Progenitor cell of endocrine pancreas (in vitro differentiated cells): ENCODE results near the gene UBE2E1. TPM values are rescaled to one million over a fixed set of nuclear protein-coding genes. Genes with fewer than 3 reads are reported as not detected.

Experiments
- DNase-seq: peaks from one replicate; pipeline ENCODE4 v3.0.0; 2021; ENCODE audit warnings: low spot score; ENCODE audit not compliant: unreplicated experiment
- H3K27ac Mint-ChIP-seq: 2 replicates; pipeline ENCODE4 v1.8.0; 2021; ENCODE audit warnings: mild to moderate bottlenecking, moderate library complexity, mixed read lengths
- H3K27me3 Mint-ChIP-seq: 2 replicates; pipeline ENCODE4 v1.8.0; 2021; ENCODE audit warnings: mixed read lengths
- H3K36me3 Mint-ChIP-seq: 2 replicates; pipeline ENCODE4 v1.8.0; 2022; ENCODE audit warnings: mixed read lengths; ENCODE audit not compliant: insufficient read depth
- H3K4me1 Mint-ChIP-seq: 2 replicates; pipeline ENCODE4 v1.8.0; 2021; ENCODE audit warnings: low read depth, mixed read lengths
- H3K4me3 Mint-ChIP-seq: 2 replicates; pipeline ENCODE4 v1.8.0; 2021; ENCODE audit warnings: low read depth, mild to moderate bottlenecking, moderate library complexity, mixed read lengths
- H3K9me3 Mint-ChIP-seq: 2 replicates; pipeline ENCODE4 v1.8.0; 2021; ENCODE audit warnings: low read depth, mixed read lengths
- CTCF ChIP-seq: fragments of 200-600 bp; sonication (generic); IDR thresholded peaks from one replicate; pipeline ENCODE4 v1.5.0; 2021; ENCODE audit warnings: antibody characterized with exemption, mild to moderate bottlenecking; ENCODE audit not compliant: unreplicated experiment
- long read RNA-seq: library from polyadenylated mRNA; unstranded; transcript quantifications from one replicate; pipeline ENCODE4 v2.0.0, GENCODE V29; 2020
- total RNA-seq: library from RNA; stranded (reverse); gene quantifications from 2 replicates; pipeline ENCODE4 v1.2.1, GENCODE V29; 2021

Gene UBE2E1
- 129 and 134 TPM in 2 replicates for total RNA-seq
- long read RNA-seq, partial matches to known transcripts, result 3 of 13 reads
- long read RNA-seq, other reads (novel, unspliced or antisense), result 6 of 13 reads

- TF ChIP-seq CTCF, result no peak
- Mint-ChIP-seq H3K27ac (peak within 1 kb of the TSS; percentile 98), H3K4me1 (peaks cover 38% of the 10 kb centered on the region), H3K9me3 (no peaks in the 10 kb centered on the region), H3K4me3 (peak within 1 kb of the TSS; percentile 96), H3K27me3 (no peaks in the 10 kb centered on the region), H3K36me3 (peaks cover 2% of the 10 kb centered on the region)
- peak; percentile 30 for DNase-seq
Measured at GRCh38 chr3:23805633-23806533, at the start of gene UBE2E1. Gene UBE2E1, plus strand, starts transcription at chr3:23805955. Its CDS starts 1,315 bp downstream, at chr3:23807270.

- Mint-ChIP-seq H3K4me3 (no peak overlapping the region), H3K27ac (no peak overlapping the region), H3K4me1 (peaks cover 3% of the 10 kb centered on the region), H3K36me3 (no peaks in the 10 kb centered on the region), H3K9me3 (no peaks in the 10 kb centered on the region), H3K27me3 (peaks cover 6% of the 10 kb centered on the region)
- no peak for TF ChIP-seq CTCF
- no peak for DNase-seq
Measured at GRCh38 chr3:23756206-23756840, 49.4 kb upstream of the UBE2E1 start.

- no peaks in the 10 kb centered on the region for H3K9me3 Mint-ChIP-seq
- H3K4me1 Mint-ChIP-seq, result peaks cover 1% of the 10 kb centered on the region
- no peak for TF ChIP-seq CTCF
- peaks cover 14% of the 10 kb centered on the region for H3K27me3 Mint-ChIP-seq
- H3K4me3 Mint-ChIP-seq, result no peak overlapping the region
- DNase-seq, result no peak
- no peak overlapping the region for H3K27ac Mint-ChIP-seq
- no peaks in the 10 kb centered on the region for H3K36me3 Mint-ChIP-seq
Measured at GRCh38 chr3:23758253-23758838, 47.4 kb upstream of the UBE2E1 start.

- no peak for TF ChIP-seq CTCF
- peaks cover 16% of the 10 kb centered on the region for H3K27me3 Mint-ChIP-seq
- H3K4me3 Mint-ChIP-seq, result no peak overlapping the region
- no peaks in the 10 kb centered on the region for H3K36me3 Mint-ChIP-seq
- H3K27ac Mint-ChIP-seq, result no peak overlapping the region
- no peaks in the 10 kb centered on the region for H3K9me3 Mint-ChIP-seq
- no peak for DNase-seq
- peaks cover 1% of the 10 kb centered on the region for H3K4me1 Mint-ChIP-seq
Measured at GRCh38 chr3:23760325-23760724, 45.4 kb upstream of the UBE2E1 start.

- H3K4me3 Mint-ChIP-seq, result no peak overlapping the region
- no peak overlapping the region for H3K27ac Mint-ChIP-seq
- TF ChIP-seq CTCF, result no peak
- no peaks in the 10 kb centered on the region for H3K36me3 Mint-ChIP-seq
- peaks cover 16% of the 10 kb centered on the region for H3K27me3 Mint-ChIP-seq
- H3K4me1 Mint-ChIP-seq, result peaks cover 1% of the 10 kb centered on the region
- no peaks in the 10 kb centered on the region for H3K9me3 Mint-ChIP-seq
- no peak for DNase-seq
Measured at GRCh38 chr3:23760871-23761373, 44.8 kb upstream of the UBE2E1 start.
